ENCODE measurements around the gene VPS16. TPM values are rescaled to one million over a fixed set of nuclear protein-coding genes. Genes with fewer than 3 reads are reported as not detected.
A peak's percentile ranks its signal among the peaks of the same experiment; 100 is the strongest.

VPS16 gene
- total and polyA plus RNA-seq, 4 donors: 14.5 to 24.3 (median 16.1) TPM

DNA sequence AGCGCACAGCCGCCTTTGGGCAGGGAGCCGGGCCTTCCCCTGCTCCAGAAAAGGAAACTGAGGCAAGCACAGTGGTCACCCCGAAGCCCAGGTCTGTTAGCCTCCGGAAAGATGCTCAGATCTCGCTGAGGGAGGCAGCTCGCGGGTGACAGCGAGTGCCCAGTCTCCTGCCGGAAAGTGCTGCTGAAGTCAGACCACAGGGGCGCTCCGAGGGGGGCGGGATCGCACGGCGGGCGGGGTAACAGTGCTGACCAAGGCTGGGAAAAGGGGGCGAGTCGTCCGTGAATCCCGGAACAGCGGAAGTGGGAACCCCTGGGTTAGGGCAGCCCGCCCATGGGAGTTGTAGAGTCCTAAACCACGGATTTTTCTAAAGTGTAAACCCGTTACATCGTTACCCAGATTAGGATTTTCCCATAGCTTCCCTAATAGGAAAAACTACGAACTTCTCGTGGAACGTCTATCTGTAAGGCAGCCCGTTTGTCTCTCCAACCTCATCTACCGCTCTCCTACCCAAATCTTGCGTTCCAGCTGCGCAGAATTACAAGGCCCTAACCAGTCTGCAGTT lies 504 bp downstream of the VPS16 start:
- WGBS: 6% methylated on average over 33 of the region's 33 CpGs
- H3K36me3 ChIP-seq (ENCODE audit: control insufficient read depth in 4 of 4, insufficient read depth in 3 of 4, low read depth in 1 of 4, low read length in 3 of 4): peaks cover 0 to 8% (median 3%) of the 10 kb centered on the region in 4 donors

DNA sequence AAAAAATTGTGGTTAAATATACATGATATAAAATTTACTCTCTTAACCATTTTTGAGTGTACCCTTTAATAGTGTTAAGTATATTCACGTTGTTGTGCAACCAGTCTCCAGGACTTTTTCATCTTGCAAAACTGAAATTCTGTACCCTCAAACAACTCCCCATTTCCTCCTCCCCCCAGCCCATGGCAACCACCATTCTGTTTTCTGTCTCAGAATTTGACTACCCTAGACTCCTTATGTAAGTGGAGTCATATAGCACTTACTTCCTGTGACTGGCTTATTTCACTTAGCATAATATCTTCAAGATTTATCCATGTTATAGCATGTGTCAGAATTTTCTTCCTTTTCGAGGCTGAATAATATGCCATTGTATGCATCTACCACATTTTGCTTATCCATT lies 5.1 kb downstream of the VPS16 start:
- Histone ChIP-seq H3K9ac (ENCODE audit: low read depth in 1 of 2, low read length in 2 of 2) (no peak overlapping the region), H3K9me3 (ENCODE audit: control insufficient read depth in 4 of 4, low read length in 3 of 4) (no peaks in the 10 kb centered on the region), H3K4me1 (ENCODE audit: control insufficient read depth in 4 of 4, insufficient read depth in 4 of 4, low read length in 3 of 4) (peaks cover 0 to 8% (median 5%) of the 10 kb centered on the region in 4 donors), H3K4me3 (ENCODE audit: low read depth in 1 of 3, low read length in 3 of 3) (no peak overlapping the region), H3K27ac (ENCODE audit: low read depth in 1 of 2, low read length in 2 of 2) (no peak overlapping the region), H3K27me3 (ENCODE audit: control insufficient read depth in 4 of 4, insufficient read depth in 4 of 4, low read length in 3 of 4) (no peaks in the 10 kb centered on the region), H3K36me3 (ENCODE audit: control insufficient read depth in 4 of 4, insufficient read depth in 3 of 4, low read depth in 1 of 4, low read length in 3 of 4) (no peaks in the 10 kb centered on the region)
- no peak for DNase-seq (ENCODE audit: low spot score)
- WGBS: 82% methylated on average over 2 of the region's 2 CpGs
- TF ChIP-seq, protein P1, sequence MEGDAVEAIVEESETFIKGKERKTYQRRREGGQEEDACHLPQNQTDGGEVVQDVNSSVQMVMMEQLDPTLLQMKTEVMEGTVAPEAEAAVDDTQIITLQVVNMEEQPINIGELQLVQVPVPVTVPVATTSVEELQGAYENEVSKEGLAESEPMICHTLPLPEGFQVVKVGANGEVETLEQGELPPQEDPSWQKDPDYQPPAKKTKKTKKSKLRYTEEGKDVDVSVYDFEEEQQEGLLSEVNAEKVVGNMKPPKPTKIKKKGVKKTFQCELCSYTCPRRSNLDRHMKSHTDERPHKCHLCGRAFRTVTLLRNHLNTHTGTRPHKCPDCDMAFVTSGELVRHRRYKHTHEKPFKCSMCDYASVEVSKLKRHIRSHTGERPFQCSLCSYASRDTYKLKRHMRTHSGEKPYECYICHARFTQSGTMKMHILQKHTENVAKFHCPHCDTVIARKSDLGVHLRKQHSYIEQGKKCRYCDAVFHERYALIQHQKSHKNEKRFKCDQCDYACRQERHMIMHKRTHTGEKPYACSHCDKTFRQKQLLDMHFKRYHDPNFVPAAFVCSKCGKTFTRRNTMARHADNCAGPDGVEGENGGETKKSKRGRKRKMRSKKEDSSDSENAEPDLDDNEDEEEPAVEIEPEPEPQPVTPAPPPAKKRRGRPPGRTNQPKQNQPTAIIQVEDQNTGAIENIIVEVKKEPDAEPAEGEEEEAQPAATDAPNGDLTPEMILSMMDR (IDR thresholded peaks at IDR 0.05; ENCODE audit: low read depth, low read length, missing input control): no peak
- TF ChIP-seq SP1 (IDR thresholded peaks at IDR 0.05): no peak
- TF ChIP-seq HNF4A (conservative IDR thresholded peaks at IDR 0.05): no peak
- no peak for TF ChIP-seq HNF4G (IDR thresholded peaks at IDR 0.05)
- TF ChIP-seq NR2F2 (IDR thresholded peaks at IDR 0.05): no peak
- TF ChIP-seq, protein P2, sequence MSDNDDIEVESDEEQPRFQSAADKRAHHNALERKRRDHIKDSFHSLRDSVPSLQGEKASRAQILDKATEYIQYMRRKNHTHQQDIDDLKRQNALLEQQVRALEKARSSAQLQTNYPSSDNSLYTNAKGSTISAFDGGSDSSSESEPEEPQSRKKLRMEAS (IDR thresholded peaks at IDR 0.05): no peak
- no peak for TF ChIP-seq FOXA1 (IDR thresholded peaks at IDR 0.05)
- no peak for TF ChIP-seq YY1 (IDR thresholded peaks at IDR 0.05)
- TF ChIP-seq, protein P3, sequence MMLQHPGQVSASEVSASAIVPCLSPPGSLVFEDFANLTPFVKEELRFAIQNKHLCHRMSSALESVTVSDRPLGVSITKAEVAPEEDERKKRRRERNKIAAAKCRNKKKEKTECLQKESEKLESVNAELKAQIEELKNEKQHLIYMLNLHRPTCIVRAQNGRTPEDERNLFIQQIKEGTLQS (IDR thresholded peaks at IDR 0.05): no peak
- TF ChIP-seq GABPA (IDR thresholded peaks at IDR 0.05 in 1 of 2, conservative IDR thresholded peaks at IDR 0.05 in 1 of 2): no peak
- TF ChIP-seq FOXA2 (IDR thresholded peaks at IDR 0.05): no peak
- TF ChIP-seq RXRA (IDR thresholded peaks at IDR 0.05): no peak
- no peak for TF ChIP-seq JUND (IDR thresholded peaks at IDR 0.05)

More for the DNA sequence above, 504 bp downstream of the VPS16 start:
- no peaks in the 10 kb centered on the region for H3K27me3 ChIP-seq (ENCODE audit: control insufficient read depth in 4 of 4, insufficient read depth in 4 of 4, low read length in 3 of 4)
- H3K9ac ChIP-seq (ENCODE audit: low read depth in 1 of 2, low read length in 2 of 2): peak overlapping the region; percentile 29 to 49
- DNase-seq (ENCODE audit: low spot score): peak; percentile 62
- TF ChIP-seq FOXA1 (IDR thresholded peaks at IDR 0.05) (no peak), NR2F2 (IDR thresholded peaks at IDR 0.05) (no peak), HNF4G (IDR thresholded peaks at IDR 0.05) (no peak), JUND (IDR thresholded peaks at IDR 0.05) (no peak), RAD21 (IDR thresholded peaks at IDR 0.05) (peak in 1 of 2 donors; percentile 10)
- TF ChIP-seq, protein P1 (IDR thresholded peaks at IDR 0.05; ENCODE audit: low read depth, low read length, missing input control): no peak
- no peaks in the 10 kb centered on the region for H3K9me3 ChIP-seq (ENCODE audit: control insufficient read depth in 4 of 4, low read length in 3 of 4)
- H3K4me1 ChIP-seq (ENCODE audit: control insufficient read depth in 4 of 4, insufficient read depth in 4 of 4, low read length in 3 of 4): peaks cover 9 to 16% (median 13%) of the 10 kb centered on the region in 4 donors
- peak overlapping the region; percentile 67 to 75 for H3K27ac ChIP-seq (ENCODE audit: low read depth in 1 of 2, low read length in 2 of 2)
- H3K4me3 ChIP-seq (ENCODE audit: low read depth in 1 of 3, low read length in 3 of 3): peak overlapping the region; percentile 88 to 98 (median 90)
